Fibroblast of the aortic adventitia (primary cell): Measurements from ENCODE around the gene SPINK1. TPM values are rescaled to one million over a fixed set of nuclear protein-coding genes. Genes with fewer than 3 reads are reported as not detected.
"Not testable (repeated sequence)": the region's sequence is repeated elsewhere in the genome, so short reads cannot be mapped to it uniquely, and the experiment has no call there.

Experiments
- DNase-seq: peaks from one replicate; pipeline ENCODE4 v3.0.0-alpha.2; 2010; ENCODE audit warnings: low read depth
- H3K4me3 ChIP-seq: 2 replicates; pipeline ENCODE4 v1.5.1; 2011; ENCODE audit warnings: low read depth, mild to moderate bottlenecking, control low read depth, low read length, moderate library complexity
- total RNA-seq: library from RNA; depleted of rRNA; stranded (reverse); fragments of >200 nt; gene quantifications from 2 replicates; pipeline ENCODE4 v1.2.3, GENCODE V29; 2012; ENCODE audit warnings: low replicate concordance
- TF ChIP-seq, protein P1 (sequence below): IDR thresholded peaks from 2 replicates; pipeline ENCODE4 v1.5.1; 2011; ENCODE audit warnings: mild to moderate bottlenecking, low read length, control low read depth, inconsistent platforms; ENCODE audit not compliant: insufficient read depth

Gene SPINK1
- total RNA-seq, 1 donor: not detected

DNA sequence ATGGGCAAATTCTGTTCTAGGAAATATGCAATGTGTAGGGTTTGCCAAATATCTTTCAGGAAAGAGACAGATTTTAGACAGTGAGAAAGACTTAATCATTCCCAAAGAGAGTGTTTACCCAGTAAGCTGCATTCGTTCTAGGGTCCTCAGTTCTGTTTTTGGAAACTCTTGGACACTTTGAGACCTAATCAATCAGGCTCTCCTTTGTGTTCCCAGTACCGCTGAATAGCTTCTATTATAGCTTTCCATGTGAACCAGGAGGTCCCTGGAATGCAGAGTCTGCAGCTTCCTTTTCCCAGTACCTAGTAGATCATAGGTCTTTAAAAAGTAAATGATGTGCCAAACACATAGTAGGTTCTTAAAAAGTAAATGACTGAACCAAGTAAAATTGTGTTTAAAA is 11.4 kb upstream of the SPINK1 start:
- no peak for DNase-seq
- no peak overlapping the region for H3K4me3 ChIP-seq
- TF ChIP-seq, protein P1, sequence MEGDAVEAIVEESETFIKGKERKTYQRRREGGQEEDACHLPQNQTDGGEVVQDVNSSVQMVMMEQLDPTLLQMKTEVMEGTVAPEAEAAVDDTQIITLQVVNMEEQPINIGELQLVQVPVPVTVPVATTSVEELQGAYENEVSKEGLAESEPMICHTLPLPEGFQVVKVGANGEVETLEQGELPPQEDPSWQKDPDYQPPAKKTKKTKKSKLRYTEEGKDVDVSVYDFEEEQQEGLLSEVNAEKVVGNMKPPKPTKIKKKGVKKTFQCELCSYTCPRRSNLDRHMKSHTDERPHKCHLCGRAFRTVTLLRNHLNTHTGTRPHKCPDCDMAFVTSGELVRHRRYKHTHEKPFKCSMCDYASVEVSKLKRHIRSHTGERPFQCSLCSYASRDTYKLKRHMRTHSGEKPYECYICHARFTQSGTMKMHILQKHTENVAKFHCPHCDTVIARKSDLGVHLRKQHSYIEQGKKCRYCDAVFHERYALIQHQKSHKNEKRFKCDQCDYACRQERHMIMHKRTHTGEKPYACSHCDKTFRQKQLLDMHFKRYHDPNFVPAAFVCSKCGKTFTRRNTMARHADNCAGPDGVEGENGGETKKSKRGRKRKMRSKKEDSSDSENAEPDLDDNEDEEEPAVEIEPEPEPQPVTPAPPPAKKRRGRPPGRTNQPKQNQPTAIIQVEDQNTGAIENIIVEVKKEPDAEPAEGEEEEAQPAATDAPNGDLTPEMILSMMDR: no peak

DNA sequence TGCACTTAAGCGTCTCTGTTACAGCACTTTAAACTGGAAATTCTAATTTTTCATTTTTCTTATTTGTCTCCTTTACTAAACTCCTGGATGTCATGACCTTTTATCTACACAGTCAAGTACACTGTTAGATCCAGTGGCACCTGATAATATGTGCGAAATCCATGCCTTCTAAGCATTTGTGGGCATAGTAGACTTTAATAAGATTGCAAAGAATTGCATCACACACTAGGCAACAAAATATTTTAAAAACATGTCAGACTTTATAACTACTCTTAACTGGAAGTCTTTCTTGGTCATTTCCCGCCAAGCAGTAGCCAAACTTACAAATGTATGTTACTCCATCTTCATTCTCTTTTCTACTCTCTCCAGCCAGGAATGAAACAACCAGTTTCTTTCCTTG is 5.0 kb upstream of the SPINK1 start:
- DNase-seq: peak; percentile 35
- TF ChIP-seq, protein P1: no peak
- H3K4me3 ChIP-seq: no peak overlapping the region

DNA sequence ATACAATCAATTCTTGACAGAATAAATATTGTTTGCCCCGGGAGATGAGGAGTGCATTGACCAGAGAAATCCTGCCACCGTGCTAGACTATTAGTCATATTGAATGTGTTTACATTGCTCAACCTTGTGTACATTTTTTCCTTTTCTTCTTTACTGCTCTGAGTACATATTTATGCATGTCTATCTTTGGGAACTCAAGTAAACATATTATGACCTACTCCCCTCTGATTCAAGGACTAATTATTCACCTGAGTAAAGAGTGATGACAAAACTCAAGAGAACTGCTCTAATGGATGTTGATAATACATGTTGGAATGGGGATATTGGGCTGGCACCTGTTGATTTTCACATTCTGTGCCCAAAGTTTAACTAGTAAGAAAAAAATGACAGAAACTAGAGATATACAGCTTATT is 3.9 kb upstream of the SPINK1 start:
- TF ChIP-seq, protein P1: no peak
- H3K4me3 ChIP-seq: no peak overlapping the region
- no peak for DNase-seq

DNA sequence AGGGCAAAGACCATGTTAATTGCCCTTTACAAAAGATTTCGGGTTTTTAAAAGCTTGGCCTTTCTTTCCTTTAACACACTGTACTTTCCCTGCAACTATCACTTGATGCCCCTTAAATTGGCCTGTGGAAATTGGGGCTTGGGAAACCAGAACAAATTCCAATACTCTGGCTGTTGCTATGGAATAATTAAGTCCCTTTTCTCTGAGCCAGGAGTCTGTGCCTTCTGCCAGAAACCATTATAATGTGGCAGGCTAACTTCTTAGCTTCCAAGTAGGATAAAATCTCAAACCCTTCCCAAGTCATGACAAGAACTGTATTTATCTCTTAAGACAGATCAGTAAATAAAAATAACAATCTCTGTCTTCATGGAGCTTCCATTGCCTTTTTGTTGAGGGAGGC is 1.1 kb upstream of the SPINK1 start:
- DNase-seq: no peak
- TF ChIP-seq, protein P1: no peak
- no peak overlapping the region for H3K4me3 ChIP-seq

DNA sequence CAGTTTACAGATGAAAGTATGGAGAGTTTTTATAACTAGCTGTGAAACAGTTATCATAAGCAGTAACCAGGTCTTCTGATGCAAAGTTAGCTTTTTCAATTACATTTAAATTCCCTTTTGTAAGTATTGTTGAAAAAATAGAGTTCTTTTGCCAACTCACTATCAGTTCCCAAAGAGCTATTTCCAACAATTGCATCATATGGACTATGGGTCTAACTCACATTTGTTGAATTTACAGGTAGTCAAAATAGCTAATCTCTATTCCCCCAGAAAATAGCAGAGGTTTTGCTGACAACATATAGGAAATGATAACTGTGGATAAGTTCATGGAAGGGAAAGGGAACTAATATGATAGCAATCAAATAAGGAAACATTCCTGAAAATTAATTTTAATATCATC is 1.4 kb downstream of the SPINK1 start:
- H3K4me3 ChIP-seq: no peak overlapping the region
- peak; percentile 48 for DNase-seq
- TF ChIP-seq, protein P1: no peak

DNA sequence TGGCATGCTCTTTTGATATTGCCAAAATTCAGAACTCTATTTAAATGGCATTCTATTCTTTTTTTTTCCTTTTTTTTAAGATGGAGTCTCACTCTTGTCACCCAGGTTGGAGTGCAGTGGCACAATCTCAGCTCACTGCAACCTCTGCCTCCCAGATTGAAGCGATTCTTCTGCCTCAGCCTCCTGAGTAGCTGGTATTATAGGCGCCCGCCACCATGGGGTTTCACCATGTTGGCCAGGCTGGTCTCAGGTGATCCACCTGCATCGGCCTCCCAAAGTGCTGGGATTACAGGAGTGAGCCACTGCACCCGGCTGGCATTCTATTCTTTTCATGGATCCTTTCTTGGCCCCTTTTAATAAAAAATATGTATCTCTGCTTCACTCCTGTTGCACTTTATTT is 4.5 kb downstream of the SPINK1 start:
- DNase-seq, H3K4me3 ChIP-seq: not testable (repeated sequence)

DNA sequence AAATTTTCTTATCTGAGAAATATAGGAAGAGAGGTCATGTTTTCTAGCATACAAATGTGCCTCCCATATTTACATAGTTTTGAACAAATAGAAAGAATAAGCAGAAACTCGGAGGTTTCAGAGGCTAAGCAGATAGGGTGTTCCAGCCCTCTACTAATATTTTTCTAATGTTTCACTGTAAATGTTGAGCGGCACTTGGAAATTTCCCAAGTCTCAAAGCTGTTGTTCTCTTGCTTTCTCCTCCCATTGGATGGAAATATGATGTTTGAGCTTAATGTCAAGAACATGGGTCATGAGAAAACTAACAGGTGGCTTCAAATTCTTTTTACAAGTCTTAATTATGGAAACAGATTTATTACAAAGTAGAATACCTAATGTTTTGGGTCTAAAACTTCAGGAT is 5.1 kb downstream of the SPINK1 start:
- DNase-seq: no peak
- H3K4me3 ChIP-seq: no peak overlapping the region
- TF ChIP-seq, protein P1: no peak
